NCI-H2171 treated with DMSO at 0.1 percent for 48 hours (cell line): Measurements from ENCODE around the gene SLC24A1.
"Not testable (repeated sequence)": the region's sequence is repeated elsewhere in the genome, so short reads cannot be mapped to it uniquely, and the experiment has no call there.

Experiments used
- DNase-seq: peaks from one replicate; lab custom pipeline; 2025; lab: John Stamatoyannopoulos, UW

SLC24A1 gene

DNA sequence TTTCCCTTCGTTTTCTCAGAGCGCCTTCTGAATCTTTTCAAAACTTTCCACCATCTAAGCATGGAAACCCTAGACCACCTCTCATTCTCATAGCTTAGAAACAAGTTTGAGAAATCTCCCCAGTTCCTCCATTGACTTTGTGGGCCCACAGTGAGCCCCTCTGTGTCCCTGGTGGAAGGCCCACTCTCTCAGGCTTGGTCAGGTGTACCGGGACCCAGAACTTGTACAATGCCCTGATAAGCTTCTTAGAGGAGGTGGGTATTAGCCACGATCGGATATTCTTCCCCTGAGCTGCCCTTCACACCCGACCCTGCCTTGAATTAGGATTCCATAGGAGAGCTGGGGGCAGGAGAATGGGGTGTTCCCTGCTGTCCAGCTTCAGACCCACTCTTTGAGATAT lies at the start of gene SLC24A1:
SLC24A1 (plus strand) TSS at position 301 of the 400 bp plus-strand sequence. CDS start 2,143 bp downstream, outside the sequence.
- no peak for DNase-seq

DNA sequence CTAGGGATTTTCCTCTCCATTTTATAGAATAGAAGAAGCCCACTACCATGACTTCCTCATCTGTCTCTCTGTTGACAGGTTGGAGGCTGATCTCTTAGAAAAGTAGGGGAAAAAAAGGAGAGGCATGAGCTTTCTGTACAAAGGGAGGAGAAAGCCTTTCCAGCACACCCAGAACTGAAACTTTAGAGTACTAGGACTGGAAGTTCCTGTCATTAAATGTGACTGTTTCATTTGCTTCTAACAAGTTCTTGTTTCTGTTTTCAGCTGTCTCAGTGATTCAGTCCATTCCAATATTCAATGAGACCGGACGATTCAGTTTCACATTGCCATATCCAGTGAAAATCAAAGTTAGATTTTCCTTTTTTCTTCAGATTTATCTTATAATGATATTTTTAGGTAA lies 49.8 kb upstream of the SLC24A1 start:
- no peak for DNase-seq

DNA sequence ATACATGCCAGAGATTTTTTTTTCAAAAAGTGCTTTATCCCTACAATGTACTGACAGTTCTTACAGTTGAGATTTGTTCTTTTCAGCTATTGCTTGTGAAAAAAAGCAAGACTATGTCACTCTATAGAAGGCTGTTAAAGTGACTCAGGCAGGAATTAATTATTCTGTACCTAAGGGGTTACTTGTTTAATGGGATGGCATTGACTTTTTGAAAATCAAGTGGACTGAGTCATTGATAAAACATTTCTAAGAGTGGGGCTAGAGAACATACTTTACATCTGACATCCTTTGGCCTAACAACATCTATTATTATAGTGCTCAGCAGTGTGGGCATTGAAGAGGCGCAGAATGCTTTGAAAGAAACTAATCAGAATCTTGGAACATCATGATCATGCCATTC lies 45.1 kb upstream of the SLC24A1 start:
- no peak for DNase-seq

DNA sequence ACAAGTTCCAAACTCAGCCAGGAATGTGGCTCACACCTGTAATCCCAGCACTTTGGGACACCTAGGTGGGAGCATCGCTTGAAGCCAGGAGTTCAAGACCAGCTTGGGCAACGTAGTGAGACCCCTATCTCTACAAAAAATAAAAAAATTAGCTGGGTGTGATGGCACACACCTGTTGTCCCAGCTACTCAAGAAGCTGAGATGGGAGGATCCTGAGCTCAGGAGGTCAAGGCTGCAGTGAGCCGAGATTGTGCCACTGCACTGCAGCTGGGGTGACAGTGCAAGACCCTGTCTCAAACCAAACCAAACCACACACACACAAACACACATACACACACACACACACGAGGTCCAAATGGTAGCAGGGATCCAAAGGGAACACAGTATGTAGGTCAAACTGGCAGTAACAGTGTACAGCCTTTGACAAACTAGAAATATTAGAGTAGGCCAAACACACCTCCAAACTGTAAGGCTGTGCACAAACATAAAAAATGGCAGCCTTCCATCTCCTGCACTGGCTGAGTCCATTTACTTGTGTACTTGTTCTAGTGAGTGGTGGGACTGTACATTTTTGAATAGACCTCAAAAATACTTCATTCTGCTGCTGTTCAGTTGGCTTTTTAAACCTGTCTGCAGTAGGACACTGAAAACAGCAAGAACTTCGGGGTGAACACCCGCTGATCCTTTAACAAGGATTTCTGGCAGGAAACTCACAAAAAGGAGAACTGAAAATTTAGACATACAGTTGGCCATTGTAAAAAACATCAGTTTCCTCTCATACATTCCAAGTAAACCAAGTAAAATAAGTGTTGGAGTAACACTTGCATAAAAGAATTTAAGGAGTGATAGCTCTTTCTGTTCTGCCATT lies 44.4 kb upstream of the SLC24A1 start:
- no peak for DNase-seq

DNA sequence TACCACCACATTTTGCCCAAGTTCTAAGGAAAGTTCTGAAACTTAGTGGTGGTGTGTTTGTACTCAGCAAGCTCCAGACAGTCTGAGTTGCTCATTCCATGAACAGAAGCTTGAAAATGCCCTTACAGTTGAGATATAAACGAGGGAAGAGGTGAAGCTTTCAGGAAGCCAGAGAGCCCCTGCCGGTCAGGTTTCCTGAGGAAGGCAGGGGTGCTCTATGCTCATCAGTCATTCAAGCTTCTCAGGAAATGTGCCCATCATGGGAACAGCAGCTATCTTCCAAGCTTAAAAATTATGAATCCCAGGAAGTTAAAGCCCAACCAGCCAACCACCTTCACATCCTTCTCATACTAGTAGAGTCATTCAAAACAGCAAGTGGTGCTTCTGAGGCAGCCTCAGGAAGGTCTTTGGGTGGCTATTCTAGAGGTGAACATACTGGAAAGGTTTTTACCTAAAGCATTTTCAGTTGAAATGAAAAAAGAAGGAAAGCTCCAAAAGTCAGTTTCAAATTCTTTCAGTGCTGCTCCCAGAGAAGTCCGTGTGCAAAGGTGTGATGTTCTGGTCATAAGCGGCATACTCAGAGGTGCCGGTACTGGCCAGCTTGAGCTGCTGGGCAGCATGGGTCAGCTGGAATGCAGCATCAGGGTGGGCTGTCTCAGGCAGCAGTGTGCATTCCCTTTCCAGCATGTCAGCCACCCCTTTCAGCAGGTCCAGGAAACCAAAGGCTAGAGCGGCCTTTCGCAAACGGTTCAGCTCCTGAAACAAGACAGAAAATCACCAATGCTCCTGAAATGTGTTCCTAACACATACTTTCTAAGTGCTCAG lies 42.6 kb upstream of the SLC24A1 start:
- no peak for DNase-seq

DNA sequence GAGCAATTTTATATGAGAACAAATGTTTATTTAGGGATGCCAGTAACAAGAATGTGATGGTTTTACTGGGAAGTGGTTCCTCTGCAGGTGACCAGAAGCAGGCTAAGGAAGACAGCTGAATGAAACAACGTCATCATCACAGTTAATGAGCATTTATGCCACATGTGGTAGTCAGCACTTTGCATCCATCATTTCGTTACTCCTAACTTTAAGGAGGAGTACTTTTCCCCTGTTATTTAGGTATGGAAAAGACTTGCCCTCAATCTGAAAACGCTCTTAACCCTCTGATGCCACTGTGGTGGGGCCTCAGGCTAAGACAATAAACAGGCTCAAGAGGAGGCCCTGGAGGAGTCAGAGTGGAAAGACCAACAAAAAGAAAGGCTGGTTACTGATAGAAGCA lies 42.0 kb upstream of the SLC24A1 start:
- no peak for DNase-seq

DNA sequence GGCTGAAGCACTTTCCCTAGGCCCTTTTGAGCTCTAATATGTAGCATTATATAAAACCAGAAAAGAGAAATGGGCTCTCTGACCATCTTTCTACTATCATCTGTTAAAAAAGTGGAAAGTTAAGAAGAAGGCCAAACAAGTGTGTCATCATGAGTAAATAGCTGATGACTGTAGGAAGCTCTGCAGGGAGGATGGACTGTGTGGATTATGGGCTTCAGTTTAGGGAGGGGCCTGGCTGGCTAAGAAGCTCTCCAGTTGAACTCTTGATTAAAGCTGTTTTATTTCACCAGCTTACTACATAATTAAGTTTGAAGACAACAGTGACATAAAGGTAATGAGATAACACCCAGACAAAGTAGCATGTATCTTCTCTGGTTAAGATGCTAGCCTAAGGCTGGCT lies 41.5 kb upstream of the SLC24A1 start:
- no peak for DNase-seq

DNA sequence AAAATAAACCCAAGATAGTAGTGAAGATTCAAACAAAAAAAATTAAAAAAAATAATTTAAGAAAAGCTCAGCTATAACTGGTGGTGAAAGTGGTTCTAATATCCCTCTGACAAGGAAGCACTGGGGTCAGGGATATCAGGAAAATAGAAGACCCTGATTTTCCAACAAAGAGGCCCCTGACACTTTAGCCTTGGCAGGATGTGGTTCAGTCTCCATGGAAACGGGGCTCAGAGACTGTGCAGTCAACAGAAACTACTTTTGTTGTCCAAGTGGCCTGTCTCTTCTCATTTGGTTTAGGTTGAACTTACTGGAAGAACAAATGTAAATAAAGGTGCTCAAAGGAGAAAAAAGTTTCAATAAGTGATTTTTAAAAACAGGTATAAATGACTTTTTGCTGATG lies 38.0 kb upstream of the SLC24A1 start:
- DNase-seq, result no peak

DNA sequence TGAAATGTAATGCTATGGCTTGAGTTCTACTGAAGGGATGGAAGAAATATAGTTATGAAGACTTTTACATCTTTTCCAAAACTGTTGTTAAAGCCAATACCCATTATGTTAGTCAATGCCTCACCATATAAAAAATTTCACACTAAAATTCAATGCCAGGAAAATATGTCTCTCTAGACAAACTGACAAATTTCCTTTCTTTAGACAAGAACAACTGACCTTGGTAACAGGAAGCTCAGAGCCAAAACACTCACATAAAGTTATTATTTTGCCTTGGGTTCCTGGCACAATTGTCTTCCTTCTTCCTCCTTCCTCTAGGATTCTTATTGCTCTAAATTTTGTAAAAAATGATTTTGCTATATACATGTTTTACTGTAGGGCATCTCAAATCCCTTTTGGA lies 37.5 kb upstream of the SLC24A1 start:
- no peak for DNase-seq

DNA sequence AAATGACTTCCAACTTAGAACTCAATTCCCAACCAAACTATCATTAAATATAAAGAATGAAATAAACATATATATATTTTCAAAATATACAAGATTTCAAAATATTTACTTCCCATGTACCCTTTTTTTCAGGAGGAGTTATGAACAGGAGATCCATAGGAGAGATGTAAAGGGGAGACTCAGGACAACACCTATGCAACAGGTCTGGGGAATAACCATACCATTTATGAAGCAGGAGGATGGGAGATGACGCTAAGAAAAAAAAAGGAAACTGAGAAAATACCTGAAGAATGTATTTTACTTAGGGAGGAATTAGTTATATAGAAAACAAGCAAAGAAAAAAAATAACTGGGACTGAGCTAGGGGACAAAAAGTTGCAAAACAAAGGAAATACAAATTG lies 34.6 kb upstream of the SLC24A1 start:
- no peak for DNase-seq

DNA sequence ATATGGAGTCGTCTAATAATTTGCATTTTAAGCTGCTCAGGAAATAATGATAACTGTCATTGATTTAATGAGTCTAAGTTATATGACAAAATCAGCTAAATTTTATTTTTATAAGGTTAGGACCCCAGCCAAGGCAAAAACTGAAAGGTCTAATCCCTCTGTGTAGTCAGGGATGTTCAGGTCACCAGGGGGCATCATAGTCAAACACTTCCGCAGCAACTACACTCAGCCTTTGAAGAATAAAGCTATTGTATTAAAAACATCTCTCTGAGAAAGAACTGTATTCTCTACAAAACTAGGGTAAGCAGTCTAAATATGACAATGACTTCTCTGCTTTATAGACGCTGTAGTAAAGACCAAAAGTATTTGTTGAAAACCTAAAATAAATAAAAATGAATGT lies 25.8 kb upstream of the SLC24A1 start:
- peak; percentile 56 for DNase-seq

DNA sequence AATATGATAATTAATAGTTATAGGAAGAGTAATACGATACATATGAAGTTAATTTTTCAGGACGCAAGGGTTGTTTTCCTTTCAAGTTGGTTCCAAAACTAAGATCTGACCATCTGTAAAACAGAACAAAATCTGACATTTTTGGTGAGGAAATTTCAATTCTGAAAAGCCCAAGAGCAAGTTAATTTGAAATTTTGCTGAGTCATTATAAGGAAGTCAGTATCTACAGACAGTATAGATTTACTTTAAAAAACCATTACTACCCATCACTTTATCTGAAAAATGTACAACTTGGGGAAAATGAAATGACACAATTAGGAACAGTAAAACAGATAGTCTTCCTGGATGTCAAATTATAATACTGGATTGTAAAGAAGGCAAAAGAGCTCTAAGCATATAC lies 23.3 kb upstream of the SLC24A1 start:
- DNase-seq, result no peak

DNA sequence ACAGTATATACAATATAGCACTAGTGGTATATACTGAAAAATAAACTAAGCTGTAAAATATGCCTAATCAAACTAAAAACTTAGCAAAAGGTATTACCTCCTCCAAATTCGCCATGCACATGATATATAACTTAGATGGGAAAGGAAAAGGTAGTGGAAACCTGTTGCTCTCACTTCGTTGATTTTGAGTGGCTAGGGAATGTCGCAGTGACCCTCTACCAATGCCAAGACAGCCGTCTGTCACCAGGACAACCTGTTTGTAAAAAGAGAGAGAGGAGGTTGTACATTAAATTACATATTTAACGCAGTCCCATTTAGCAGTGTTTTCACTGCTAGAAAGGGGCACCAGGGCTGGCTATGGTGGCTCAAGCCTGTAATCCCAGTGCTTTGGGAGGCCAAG lies 22.1 kb upstream of the SLC24A1 start:
- DNase-seq, result no peak

DNA sequence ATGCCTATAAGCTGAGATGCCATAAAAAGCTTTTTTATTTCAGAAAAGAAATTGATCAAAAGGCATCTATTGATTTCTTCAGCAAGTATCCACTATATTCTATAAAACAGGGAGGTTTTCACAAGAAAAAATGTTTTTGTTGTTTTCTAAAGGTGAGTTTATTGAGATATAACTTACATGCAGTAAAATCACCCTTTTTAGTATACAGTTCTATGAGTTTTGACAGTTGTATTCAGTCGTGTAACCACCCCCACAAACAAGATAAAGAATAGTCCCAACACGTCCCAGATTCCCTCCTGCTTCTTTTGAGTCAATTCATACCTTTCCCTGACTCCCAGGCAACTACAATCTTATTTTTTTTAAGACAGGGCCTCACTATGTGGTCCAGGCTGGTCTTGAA lies 18.6 kb upstream of the SLC24A1 start:
- DNase-seq, result no peak

DNA sequence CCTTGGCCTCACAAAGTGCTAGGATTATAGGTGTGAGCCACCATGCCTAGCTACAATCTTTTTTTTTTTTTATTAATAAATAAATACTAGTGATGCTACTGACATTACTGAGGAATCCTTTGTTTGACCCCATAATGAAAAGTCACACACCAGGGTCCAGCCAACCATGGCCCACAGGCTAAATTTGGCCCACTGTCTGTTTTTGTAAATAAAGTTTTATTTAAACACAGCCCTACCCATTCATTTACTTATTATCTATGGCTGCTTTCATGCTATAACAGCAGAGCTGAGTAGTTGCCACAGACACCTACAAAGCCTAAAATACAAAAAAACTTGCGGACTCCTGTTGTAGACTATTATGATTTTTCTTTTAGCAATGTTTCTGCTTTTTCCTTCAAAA lies 18.2 kb upstream of the SLC24A1 start:
- DNase-seq, result no peak

DNA sequence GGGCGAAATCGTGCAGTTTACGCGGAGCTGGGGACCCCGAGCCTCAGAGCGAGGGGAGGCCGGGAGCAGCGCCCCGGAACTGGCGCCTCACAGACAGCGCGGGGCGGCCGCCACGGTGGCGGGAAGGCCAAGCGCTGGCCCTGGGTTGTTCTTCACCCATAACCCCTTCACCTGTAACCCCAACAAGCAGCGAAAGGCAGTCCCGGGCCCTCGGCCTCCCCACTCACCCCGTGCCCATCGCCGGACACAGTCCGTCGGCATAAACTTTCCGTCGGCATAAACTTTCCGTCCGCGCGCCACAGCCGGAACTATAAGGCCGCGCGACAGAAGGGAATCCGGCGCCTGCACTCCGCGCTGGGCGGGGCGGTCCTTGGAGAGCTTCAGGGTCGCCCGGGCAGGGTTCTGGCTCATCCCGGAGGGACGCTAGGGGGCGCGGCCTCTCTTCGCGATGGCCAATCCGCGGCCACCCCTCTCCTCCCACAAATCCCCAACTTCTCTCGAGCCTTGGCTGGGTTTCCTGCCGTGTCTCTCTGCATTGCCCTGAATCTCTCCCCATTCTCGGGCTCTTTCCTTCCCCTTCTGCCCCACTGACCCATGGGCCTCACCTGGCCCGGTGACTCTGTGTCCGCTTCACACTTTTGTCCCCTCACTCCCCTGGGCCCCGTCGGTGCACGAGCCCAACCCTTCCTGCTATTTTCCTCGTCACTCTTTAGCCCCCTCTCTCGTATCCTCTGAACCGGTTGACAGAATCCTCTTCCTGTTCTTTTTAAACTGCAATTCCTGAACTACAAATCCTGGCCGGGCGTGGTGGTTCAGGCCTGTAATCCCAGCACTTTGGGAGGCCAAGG lies 10.6 kb upstream of the SLC24A1 start, which contains the start of gene INTS14:
INTS14 (minus strand) TSS at position 261 of the 848 bp plus-strand sequence. CDS start 3,751 bp downstream, outside the sequence.
- DNase-seq, result peak; percentile 96

DNA sequence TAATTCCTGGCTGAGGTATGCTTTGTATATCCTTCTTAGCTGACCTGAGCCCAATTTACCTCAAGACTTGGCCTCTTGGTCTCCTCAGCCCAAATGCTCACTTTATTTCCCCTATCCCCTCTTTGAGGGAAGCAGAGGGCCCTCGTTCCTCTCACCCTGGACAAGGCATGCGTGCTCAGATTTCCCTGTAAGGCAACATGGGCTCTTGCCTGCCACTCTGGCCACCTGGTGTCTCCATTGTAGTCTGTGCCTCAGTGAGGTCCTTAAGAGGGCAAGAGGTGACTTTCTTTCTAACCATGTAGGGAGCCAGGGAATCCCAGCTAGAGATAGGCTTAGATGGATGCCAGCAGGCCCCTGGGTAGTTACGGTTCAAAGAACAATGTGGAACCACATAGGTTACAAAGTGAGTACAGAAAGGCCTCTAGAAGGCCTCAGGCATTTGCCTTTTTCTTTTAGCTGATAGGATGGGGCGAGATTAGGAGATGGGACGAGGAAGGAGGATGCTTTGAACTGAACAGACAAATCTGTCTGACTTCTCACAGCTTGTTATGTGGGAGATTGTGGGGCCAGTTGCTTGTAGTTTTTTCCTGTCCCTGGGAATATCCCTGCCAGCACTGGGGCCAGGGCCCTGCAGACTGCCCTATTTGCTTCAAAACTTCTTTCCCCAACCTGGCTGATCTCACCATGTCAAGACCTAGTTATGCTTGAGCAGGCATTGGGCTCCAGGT lies 9.7 kb upstream of the SLC24A1 start:
- DNase-seq, result no peak

DNA sequence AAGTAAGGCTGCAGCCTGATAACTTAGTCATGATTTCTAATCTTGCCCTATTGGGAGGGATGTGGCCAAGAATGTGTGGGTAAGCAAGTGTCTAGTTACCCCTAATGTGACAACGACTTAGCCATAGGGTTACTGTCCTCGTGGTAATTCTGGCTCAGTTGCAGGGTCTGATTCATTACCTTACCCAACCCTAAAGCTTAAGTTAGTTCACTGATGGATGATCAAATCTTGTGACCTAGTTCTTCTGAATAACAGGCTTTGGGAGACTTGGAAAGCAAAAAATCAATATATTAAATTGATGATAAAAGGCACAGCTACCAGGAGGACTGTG lies 9.2 kb upstream of the SLC24A1 start:
- no peak for DNase-seq

DNA sequence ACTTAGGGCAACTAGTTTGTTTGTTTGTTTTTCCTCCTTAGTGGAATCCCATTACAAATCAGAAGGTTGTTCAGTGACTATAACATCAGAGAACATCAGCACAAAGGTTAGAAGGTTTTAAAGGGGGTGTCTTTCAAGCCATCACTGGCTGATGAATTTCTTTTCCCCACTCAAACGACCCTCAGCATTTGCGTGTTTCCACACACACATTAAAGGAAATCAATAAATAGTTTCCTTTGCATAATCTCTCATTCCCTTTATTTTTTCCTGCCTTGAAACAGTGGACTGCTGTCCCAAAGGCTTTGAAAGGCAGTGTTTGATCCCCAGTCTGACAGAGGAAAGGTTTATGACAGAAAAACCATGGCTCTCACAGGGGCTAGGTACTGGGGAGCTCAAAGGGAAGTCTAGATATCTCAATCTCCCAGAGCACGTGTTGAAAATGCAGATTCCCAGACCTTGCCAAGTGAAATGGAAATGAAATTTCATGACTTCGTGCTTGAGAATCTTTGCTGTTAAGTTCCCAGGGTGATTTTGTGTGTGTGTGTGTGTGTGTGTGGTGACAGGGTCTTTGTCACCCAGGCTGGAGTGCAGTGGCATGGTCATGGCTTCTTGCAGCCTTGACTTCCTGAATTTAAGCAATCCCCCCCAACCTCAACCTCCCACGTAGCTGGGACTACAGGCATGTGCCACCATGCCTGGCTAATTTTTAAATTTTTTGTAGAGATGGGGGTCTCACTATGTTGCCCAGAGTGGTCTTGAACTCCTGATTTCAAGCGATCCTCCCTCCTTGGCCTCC lies 8.6 kb upstream of the SLC24A1 start:
- DNase-seq, result no peak

DNA sequence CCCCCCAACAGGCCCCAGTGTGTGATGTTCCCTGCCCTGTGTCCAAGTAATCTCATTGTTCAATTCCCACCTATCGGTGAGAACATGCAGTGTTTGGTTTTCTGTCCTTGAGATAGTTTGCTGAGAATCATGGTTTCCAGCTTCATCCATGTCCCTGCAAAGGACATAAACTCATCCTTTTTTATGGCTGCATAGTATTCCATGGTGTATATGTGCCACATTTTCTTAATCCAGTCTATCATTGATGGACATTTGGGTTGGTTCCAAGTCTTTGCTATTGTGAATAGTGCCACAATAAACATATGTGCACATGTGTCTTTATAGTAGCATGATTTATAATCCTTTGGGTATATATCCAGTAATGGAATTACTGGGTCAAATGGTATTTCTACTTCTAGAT lies 5.9 kb upstream of the SLC24A1 start:
- DNase-seq, result not testable (repeated sequence)
